Measurements from ENCODE around the gene TDRD1.

TDRD1 gene

DNA sequence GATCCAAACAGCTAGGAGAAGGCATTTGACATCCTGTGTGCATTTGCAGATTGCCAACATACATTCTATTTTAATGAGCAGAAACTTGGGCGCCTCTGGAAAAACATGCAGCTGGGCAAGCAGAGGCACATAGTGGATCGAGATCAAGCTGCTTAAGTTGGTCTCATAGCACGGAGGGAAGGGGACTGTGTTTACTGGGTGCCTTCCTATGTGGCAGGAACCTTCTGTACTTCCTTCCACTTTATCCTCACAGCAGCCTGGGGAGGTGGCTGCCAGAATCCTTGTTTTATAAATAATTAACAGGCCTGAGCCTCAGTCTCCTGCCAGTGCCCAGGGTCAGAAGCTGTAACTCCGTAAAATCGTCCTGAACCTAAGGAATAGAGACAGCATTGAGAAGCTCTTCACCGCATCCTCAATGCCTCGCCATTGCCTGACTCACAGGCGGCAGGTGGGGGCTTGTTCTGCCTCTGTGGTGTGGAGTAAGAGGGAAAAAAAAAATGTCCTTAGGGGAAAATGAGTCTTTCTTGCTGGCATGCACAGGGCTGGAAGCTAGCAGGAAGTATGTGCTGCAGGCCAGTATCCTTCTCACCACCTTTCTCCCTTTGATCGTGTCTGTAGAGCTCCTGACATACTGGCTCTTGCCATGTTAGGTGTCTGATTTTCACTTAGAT lies 66.1 kb downstream of the TDRD1 start:
- no peak for ATAC-seq
- TF ChIP-seq, protein P1, sequence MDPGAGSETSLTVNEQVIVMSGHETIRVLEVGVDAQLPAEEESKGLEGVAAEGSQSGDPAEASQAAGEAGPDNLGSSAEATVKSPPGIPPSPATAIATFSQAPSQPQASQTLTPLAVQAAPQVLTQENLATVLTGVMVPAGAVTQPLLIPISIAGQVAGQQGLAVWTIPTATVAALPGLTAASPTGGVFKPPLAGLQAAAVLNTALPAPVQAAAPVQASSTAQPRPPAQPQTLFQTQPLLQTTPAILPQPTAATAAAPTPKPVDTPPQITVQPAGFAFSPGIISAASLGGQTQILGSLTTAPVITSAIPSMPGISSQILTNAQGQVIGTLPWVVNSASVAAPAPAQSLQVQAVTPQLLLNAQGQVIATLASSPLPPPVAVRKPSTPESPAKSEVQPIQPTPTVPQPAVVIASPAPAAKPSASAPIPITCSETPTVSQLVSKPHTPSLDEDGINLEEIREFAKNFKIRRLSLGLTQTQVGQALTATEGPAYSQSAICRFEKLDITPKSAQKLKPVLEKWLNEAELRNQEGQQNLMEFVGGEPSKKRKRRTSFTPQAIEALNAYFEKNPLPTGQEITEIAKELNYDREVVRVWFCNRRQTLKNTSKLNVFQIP (CRISPR knock-in tag; IDR thresholded peaks at IDR 0.05; ENCODE audit: borderline replicate concordance, low read depth) = no peak
- no peak for TF ChIP-seq ZC3H10 (CRISPR knock-in tag; IDR thresholded peaks at IDR 0.05)
- TF ChIP-seq SNAI2 (CRISPR knock-in tag; IDR thresholded peaks at IDR 0.05) = no peak
- no peak for TF ChIP-seq ZNF565 (CRISPR knock-in tag; conservative IDR thresholded peaks at IDR 0.05; ENCODE audit: low read depth)
- no peak for TF ChIP-seq ISL1 (CRISPR knock-in tag; IDR thresholded peaks at IDR 0.05)
- no peak for TF ChIP-seq ZNF70 (CRISPR knock-in tag; IDR thresholded peaks at IDR 0.05)
- no peak for TF ChIP-seq OSR1 (CRISPR knock-in tag; IDR thresholded peaks at IDR 0.05)
- no peak for TF ChIP-seq BACH2 (CRISPR knock-in tag; IDR thresholded peaks at IDR 0.05; ENCODE audit: borderline replicate concordance)
- no peak for TF ChIP-seq PPARA (CRISPR knock-in tag; IDR thresholded peaks at IDR 0.05; ENCODE audit: borderline replicate concordance)
- TF ChIP-seq TCF4 (CRISPR knock-in tag; IDR thresholded peaks at IDR 0.05; ENCODE audit: borderline replicate concordance) = no peak
- no peak for TF ChIP-seq ZFP30 (CRISPR knock-in tag; IDR thresholded peaks at IDR 0.05)
- no peak for TF ChIP-seq ZNF8 (CRISPR knock-in tag; IDR thresholded peaks at IDR 0.05)
- no peak for TF ChIP-seq ZFP3 (CRISPR knock-in tag; IDR thresholded peaks at IDR 0.05)
- TF ChIP-seq TOX (CRISPR knock-in tag; IDR thresholded peaks at IDR 0.05; ENCODE audit: borderline replicate concordance) = no peak
- TF ChIP-seq, protein P2, sequence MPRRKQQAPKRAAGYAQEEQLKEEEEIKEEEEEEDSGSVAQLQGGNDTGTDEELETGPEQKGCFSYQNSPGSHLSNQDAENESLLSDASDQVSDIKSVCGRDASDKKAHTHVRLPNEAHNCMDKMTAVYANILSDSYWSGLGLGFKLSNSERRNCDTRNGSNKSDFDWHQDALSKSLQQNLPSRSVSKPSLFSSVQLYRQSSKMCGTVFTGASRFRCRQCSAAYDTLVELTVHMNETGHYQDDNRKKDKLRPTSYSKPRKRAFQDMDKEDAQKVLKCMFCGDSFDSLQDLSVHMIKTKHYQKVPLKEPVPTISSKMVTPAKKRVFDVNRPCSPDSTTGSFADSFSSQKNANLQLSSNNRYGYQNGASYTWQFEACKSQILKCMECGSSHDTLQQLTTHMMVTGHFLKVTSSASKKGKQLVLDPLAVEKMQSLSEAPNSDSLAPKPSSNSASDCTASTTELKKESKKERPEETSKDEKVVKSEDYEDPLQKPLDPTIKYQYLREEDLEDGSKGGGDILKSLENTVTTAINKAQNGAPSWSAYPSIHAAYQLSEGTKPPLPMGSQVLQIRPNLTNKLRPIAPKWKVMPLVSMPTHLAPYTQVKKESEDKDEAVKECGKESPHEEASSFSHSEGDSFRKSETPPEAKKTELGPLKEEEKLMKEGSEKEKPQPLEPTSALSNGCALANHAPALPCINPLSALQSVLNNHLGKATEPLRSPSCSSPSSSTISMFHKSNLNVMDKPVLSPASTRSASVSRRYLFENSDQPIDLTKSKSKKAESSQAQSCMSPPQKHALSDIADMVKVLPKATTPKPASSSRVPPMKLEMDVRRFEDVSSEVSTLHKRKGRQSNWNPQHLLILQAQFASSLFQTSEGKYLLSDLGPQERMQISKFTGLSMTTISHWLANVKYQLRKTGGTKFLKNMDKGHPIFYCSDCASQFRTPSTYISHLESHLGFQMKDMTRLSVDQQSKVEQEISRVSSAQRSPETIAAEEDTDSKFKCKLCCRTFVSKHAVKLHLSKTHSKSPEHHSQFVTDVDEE (CRISPR knock-in tag; IDR thresholded peaks at IDR 0.05) = no peak
- no peak for TF ChIP-seq ARNTL (CRISPR knock-in tag; IDR thresholded peaks at IDR 0.05; ENCODE audit: borderline replicate concordance, low read depth)
- TF ChIP-seq CSDC2 (CRISPR knock-in tag; IDR thresholded peaks at IDR 0.05) = no peak
- TF ChIP-seq, protein P3, sequence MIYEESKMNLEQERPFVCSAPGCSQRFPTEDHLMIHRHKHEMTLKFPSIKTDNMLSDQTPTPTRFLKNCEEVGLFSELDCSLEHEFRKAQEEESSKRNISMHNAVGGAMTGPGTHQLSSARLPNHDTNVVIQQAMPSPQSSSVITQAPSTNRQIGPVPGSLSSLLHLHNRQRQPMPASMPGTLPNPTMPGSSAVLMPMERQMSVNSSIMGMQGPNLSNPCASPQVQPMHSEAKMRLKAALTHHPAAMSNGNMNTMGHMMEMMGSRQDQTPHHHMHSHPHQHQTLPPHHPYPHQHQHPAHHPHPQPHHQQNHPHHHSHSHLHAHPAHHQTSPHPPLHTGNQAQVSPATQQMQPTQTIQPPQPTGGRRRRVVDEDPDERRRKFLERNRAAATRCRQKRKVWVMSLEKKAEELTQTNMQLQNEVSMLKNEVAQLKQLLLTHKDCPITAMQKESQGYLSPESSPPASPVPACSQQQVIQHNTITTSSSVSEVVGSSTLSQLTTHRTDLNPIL (CRISPR knock-in tag; IDR thresholded peaks at IDR 0.05; ENCODE audit: low read depth) = no peak

DNA sequence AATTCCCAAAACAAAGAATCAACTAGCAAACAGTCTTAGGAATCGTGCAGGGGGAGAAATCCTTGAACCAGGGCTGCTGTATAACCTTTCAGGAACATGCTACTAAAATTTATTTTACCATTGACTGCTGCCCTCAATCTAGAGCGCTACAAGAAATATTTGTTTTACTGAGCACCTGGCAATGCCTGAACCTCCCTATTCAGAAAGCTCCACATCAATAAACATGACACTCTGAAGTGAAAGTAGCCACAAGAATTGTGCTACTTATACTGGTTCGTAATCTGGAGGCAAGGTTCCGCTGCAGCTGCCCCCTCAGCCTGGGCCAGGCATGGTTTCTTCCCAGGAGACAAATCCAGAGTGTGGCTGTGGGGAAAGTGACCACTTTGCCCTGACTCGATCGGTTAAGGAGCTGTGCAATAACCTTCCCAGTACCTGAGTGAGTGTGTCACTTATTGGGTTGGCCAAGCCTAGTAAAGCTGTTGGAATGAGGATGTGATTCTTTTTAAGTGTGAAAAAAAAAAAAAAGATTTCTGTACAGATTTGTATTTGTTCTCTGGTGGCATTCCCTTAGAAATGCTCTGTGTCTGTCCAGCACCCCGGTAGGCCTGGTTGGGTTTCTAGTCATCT lies 67.6 kb downstream of the TDRD1 start:
- TF ChIP-seq TOX (CRISPR knock-in tag; IDR thresholded peaks at IDR 0.05; ENCODE audit: borderline replicate concordance) (no peak), CSDC2 (CRISPR knock-in tag; IDR thresholded peaks at IDR 0.05) (no peak), SNAI2 (CRISPR knock-in tag; IDR thresholded peaks at IDR 0.05) (no peak), ZFP30 (CRISPR knock-in tag; IDR thresholded peaks at IDR 0.05) (no peak), BACH2 (CRISPR knock-in tag; IDR thresholded peaks at IDR 0.05; ENCODE audit: borderline replicate concordance) (no peak), GLIS3 (CRISPR knock-in tag; IDR thresholded peaks at IDR 0.05) (no peak), ESRRG (CRISPR knock-in tag; IDR thresholded peaks at IDR 0.05) (no peak), ZNF8 (CRISPR knock-in tag; IDR thresholded peaks at IDR 0.05) (no peak)
- TF ChIP-seq, protein P2 (CRISPR knock-in tag; IDR thresholded peaks at IDR 0.05) = no peak
- TF ChIP-seq, protein P4, sequence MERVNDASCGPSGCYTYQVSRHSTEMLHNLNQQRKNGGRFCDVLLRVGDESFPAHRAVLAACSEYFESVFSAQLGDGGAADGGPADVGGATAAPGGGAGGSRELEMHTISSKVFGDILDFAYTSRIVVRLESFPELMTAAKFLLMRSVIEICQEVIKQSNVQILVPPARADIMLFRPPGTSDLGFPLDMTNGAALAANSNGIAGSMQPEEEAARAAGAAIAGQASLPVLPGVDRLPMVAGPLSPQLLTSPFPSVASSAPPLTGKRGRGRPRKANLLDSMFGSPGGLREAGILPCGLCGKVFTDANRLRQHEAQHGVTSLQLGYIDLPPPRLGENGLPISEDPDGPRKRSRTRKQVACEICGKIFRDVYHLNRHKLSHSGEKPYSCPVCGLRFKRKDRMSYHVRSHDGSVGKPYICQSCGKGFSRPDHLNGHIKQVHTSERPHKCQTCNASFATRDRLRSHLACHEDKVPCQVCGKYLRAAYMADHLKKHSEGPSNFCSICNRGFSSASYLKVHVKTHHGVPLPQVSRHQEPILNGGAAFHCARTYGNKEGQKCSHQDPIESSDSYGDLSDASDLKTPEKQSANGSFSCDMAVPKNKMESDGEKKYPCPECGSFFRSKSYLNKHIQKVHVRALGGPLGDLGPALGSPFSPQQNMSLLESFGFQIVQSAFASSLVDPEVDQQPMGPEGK (CRISPR knock-in tag; IDR thresholded peaks at IDR 0.05; ENCODE audit: borderline replicate concordance) = no peak
- TF ChIP-seq, protein P5, sequence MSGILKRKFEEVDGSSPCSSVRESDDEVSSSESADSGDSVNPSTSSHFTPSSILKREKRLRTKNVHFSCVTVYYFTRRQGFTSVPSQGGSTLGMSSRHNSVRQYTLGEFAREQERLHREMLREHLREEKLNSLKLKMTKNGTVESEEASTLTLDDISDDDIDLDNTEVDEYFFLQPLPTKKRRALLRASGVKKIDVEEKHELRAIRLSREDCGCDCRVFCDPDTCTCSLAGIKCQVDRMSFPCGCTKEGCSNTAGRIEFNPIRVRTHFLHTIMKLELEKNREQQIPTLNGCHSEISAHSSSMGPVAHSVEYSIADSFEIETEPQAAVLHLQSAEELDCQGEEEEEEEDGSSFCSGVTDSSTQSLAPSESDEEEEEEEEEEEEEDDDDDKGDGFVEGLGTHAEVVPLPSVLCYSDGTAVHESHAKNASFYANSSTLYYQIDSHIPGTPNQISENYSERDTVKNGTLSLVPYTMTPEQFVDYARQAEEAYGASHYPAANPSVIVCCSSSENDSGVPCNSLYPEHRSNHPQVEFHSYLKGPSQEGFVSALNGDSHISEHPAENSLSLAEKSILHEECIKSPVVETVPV (CRISPR knock-in tag; IDR thresholded peaks at IDR 0.05) = no peak
- ATAC-seq = no peak

Measured in SK-N-SH treated with all-trans-retinoic acid at 6 μM for 48 hours (cell line).